GM12864 (cell line): ENCODE data around the gene DOK1.

ENCODE experiments used
- DNase-seq: peaks from one replicate; pipeline ENCODE4 v3.0.0-alpha.2; 2011; ENCODE audit warnings: low read depth
- H3K4me3 ChIP-seq: 2 replicates; pipeline ENCODE4 v1.5.1; 2011; ENCODE audit warnings: mild to moderate bottlenecking, low read depth, low read length, control low read depth
- CTCF ChIP-seq: IDR thresholded peaks from 2 replicates; pipeline ENCODE4 v1.5.1; 2011; ENCODE audit warnings: low read depth, mild to moderate bottlenecking, moderate library complexity, low read length, control low read depth, inconsistent platforms; ENCODE audit errors: missing control alignments

DOK1 gene

GRCh38 chr2:74515981-74516633 lies 38.4 kb upstream of the DOK1 start:
- H3K4me3 ChIP-seq, result peak overlapping the region; percentile 37
- TF ChIP-seq CTCF, result no peak
- peak; percentile 30 for DNase-seq

- no peak overlapping the region; the same call in 1 of the 2 replicates for H3K4me3 ChIP-seq
- no peak for TF ChIP-seq CTCF
- no peak for DNase-seq
Measured at GRCh38 chr2:74516650-74517049, 37.9 kb upstream of the DOK1 start.

GRCh38 chr2:74522516-74522915 lies 32.0 kb upstream of the DOK1 start:
- no peak for TF ChIP-seq CTCF
- H3K4me3 ChIP-seq, result no peak overlapping the region
- no peak for DNase-seq

GRCh38 chr2:74524005-74524404 lies 30.5 kb upstream of the DOK1 start:
- no peak for TF ChIP-seq CTCF
- no peak overlapping the region for H3K4me3 ChIP-seq

GRCh38 chr2:74524955-74525716 lies 29.4 kb upstream of the DOK1 start:
- TF ChIP-seq CTCF, result no peak
- no peak overlapping the region for H3K4me3 ChIP-seq
- DNase-seq, result no peak

More at GRCh38 chr2:74524005-74524404, 30.5 kb upstream of the DOK1 start:
- no peak for DNase-seq

- DNase-seq, result peak; percentile 61
- no peak within 1 kb of the TSS for H3K4me3 ChIP-seq
- TF ChIP-seq CTCF, result no peak
Measured at GRCh38 chr2:74525717-74526648, 28.5 kb upstream of the DOK1 start, which contains the start of gene DQX1. Gene DQX1, minus strand, starts transcription at chr2:74526231. Its CDS starts 502 bp downstream, at chr2:74525729.
